Brain microvascular endothelial cell (primary cell): ENCODE results near the gene FFAR4.
A peak's percentile ranks its signal among the peaks of the same experiment; 100 is the strongest.

Experiments used
- DNase-seq: peaks from one replicate; pipeline ENCODE4 v3.0.0-alpha.2; 2020
- H3K27ac ChIP-seq: fragments of 250-450 bp; sonication (Bioruptor Pico); 2 replicates; pipeline ENCODE4 v1.5.1; 2020; ENCODE audit warnings: mild to moderate bottlenecking, moderate library complexity
- H3K27me3 ChIP-seq: fragments of 250-450 bp; sonication (Bioruptor Pico); replicated peaks from 2 replicates; pipeline ENCODE4 v1.5.1; 2020; ENCODE audit warnings: mild to moderate bottlenecking
- H3K36me3 ChIP-seq: fragments of 250-450 bp; sonication (Bioruptor Pico); replicated peaks from 2 replicates; pipeline ENCODE4 v1.5.1; 2020; ENCODE audit warnings: mild to moderate bottlenecking
- H3K4me3 ChIP-seq: 2 replicates; pipeline ENCODE4 v1.5.1; 2011; ENCODE audit warnings: low read depth, mild to moderate bottlenecking, control low read depth, low read length, moderate library complexity
- in situ Hi-C: cut with HindIII; loops from 2 replicates; pipeline ENCODE4 v1.10.0; 2017; ENCODE audit warnings: low sequenced_read_pairs, low pct_ligation_motif_present
- TF ChIP-seq, protein P1 (sequence below): IDR thresholded peaks from 2 replicates; pipeline ENCODE4 v1.5.1; 2011; ENCODE audit warnings: low read depth, mild to moderate bottlenecking, moderate library complexity, low read length, control low read depth, inconsistent platforms; ENCODE audit errors: missing control alignments

FFAR4 gene

DNA sequence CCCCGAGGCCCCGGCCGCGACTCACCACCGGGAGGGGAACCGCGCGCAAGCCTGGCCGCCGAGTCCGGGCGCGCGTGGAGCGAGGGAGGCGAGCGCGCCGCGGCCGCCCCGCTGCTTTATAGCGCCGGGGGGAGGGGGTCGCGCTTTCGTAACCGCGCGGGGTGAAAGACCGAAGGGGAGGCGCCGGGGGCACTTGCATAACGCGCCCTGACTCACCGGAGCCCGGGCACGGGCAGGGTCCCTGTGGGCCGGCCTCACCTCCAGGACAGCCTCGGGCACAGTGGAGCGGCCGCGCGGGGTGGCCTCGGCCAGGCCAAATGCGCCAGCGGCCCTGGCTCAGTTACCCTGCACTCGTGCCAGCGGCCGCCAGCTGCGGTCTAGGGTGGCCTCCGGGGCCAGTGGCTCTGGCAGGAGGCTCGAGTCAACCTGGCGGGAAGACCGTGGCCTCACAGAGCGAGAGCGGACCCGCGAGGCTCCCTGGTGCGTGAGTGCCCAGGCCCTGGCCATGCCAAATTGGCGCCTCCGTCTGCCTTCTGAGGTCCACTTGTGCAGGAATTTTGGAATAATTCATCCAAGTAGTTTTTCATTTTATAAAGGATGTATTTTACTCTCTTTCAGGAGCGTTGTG, 34.8 kb downstream of the FFAR4 start, which contains the start of gene RBP4:
RBP4 (minus strand) TSS at position 90 of the 628 bp plus-strand sequence. CDS start 207 bp downstream, outside the sequence.
- DNase-seq: no peak
- Histone ChIP-seq H3K27ac (no peak within 1 kb of the TSS), H3K4me3 (peak within 1 kb of the TSS; percentile 38), H3K36me3 (no peaks in the 10 kb centered on the region), H3K27me3 (peaks cover 22% of the 10 kb centered on the region)
- TF ChIP-seq, protein P1, sequence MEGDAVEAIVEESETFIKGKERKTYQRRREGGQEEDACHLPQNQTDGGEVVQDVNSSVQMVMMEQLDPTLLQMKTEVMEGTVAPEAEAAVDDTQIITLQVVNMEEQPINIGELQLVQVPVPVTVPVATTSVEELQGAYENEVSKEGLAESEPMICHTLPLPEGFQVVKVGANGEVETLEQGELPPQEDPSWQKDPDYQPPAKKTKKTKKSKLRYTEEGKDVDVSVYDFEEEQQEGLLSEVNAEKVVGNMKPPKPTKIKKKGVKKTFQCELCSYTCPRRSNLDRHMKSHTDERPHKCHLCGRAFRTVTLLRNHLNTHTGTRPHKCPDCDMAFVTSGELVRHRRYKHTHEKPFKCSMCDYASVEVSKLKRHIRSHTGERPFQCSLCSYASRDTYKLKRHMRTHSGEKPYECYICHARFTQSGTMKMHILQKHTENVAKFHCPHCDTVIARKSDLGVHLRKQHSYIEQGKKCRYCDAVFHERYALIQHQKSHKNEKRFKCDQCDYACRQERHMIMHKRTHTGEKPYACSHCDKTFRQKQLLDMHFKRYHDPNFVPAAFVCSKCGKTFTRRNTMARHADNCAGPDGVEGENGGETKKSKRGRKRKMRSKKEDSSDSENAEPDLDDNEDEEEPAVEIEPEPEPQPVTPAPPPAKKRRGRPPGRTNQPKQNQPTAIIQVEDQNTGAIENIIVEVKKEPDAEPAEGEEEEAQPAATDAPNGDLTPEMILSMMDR: no peak
- in situ Hi-C loops: no loop called here

DNA sequence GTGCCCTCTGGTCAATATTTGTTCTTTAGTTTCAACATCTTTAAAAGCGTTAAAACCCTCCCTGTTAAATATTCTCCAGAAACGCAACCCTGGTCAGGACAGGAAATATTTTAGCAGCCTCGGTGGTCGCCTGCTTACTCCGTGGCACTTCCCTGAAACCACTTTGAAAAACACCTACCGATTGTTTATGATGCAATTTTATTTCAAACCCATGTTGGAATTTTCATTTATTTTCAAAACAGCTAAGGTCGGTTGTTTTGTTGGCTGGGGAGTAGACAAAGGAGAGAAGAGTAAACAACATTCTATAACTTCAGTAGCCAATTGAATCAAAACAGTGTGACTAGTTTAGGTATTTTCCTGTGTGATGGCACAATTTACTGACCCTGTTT, 35.3 kb downstream of the FFAR4 start:
- TF ChIP-seq, protein P1: no peak
- Histone ChIP-seq H3K27me3 (peaks cover 22% of the 10 kb centered on the region), H3K36me3 (no peaks in the 10 kb centered on the region), H3K4me3 (no peak overlapping the region), H3K27ac (no peak overlapping the region)
- no peak for DNase-seq
- in situ Hi-C loops: no loop called here

DNA sequence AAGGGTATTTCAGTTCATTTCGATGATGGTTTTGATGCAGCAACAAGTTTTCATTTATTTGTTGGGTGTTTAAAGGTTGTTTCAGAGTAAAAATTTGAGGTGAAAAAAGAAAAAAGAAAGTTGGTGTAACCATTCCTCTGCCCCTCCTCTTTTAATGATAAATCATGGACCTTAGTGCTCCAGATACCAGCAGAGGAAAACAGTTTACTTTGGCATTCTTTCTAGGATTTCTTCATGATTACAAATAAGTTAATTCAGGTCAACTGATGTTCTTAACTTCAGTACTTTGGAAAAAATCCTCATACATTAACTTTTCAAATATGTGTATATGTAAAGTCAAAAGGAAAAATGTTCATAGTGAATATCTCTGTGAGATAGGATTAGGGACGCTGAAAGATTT, 36.6 kb downstream of the FFAR4 start:
- Histone ChIP-seq H3K27ac (no peak overlapping the region), H3K27me3 (peaks cover 22% of the 10 kb centered on the region), H3K4me3 (no peak overlapping the region), H3K36me3 (no peaks in the 10 kb centered on the region)
- DNase-seq: no peak
- TF ChIP-seq, protein P1: no peak
- in situ Hi-C loops: no loop called here

DNA sequence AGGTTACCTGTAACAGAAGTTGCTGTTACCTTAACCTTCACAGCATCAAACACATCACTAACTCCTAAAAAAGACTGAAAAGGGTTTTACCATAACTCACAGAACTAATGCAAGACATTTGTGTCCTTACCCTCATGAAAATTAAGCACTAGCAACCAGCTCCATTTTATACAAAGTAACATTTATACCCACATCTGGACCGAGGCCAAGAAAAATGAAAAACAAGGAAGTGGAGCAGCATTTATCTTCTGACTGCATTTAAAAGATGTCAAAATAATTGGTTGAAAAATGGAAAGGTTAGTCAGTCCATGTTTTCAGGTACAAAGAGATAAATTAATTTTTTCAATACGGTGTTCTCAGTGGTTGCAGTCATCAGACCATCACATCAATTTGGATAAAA, 37.7 kb downstream of the FFAR4 start:
- no peak overlapping the region for H3K4me3 ChIP-seq
- peaks cover 22% of the 10 kb centered on the region for H3K27me3 ChIP-seq
- TF ChIP-seq, protein P1: no peak
- H3K36me3 ChIP-seq: no peaks in the 10 kb centered on the region
- no peak for DNase-seq
- no peak overlapping the region for H3K27ac ChIP-seq
- in situ Hi-C loops: no loop called here

DNA sequence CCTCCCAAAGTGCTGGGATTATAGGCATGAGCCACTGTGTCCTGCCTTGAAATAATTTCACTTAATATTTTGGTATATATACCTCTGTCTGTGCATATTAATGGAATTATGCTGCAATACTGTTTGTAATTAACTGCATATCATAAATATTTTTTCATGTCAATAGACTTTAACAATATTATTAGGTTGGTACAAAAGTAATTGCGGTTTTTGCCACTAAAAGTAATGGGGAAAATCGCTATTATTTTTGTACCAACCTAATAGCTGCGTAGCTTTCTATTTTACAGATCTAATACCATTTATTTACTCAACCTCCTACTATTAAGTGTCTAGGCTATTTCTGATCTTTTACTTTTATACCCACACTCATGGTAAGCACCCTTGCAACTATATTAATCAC, 42.0 kb downstream of the FFAR4 start:
- TF ChIP-seq, protein P1: no peak
- Histone ChIP-seq H3K27me3 (no peaks in the 10 kb centered on the region), H3K36me3 (no peaks in the 10 kb centered on the region), H3K27ac (no peak overlapping the region), H3K4me3 (no peak overlapping the region)
- in situ Hi-C loops: no loop called here
- DNase-seq: no peak

DNA sequence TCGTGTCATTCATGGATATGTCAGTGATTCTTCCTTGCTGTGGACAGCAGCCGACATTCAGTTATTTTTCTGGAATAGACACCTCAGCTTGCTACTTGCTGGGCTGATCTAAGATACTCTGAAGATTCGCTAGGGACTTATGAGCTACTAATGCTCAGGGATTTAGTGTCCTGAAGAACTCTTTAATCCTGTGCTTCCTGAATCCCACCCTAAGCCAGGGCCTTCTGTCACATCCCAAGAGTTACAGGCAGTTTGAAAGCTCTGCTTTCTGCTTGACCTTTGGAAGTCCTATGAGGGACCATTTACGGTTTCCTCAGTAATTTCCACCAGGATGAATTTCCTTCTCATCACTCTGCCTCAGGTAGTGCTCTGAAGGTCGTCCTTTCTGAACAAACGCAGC, 45.8 kb downstream of the FFAR4 start, which contains the start of gene PDE6C:
PDE6C (plus strand) TSS at position 227 of the 400 bp plus-strand sequence. CDS start 189 bp downstream, outside the sequence.
- in situ Hi-C loops: no loop called here
- H3K27me3 ChIP-seq: no peaks in the 10 kb centered on the region
- no peaks in the 10 kb centered on the region for H3K36me3 ChIP-seq

More for the DNA sequence above, 45.8 kb downstream of the FFAR4 start, which contains the start of gene PDE6C:
- no peak within 1 kb of the TSS for H3K27ac ChIP-seq
- TF ChIP-seq, protein P1: no peak
- no peak for DNase-seq
- no peak within 1 kb of the TSS for H3K4me3 ChIP-seq
